T-helper 1 cell treated with Interleukin-12 subunit alpha and Interleukin-12 subunit beta and Interleukin-4 antibody, amounts not matched to agents 30 μg/mL and 1 μg/mL, for 36 hours (primary cell): ENCODE results near the gene KRT6B.

Experiments used
- H3K27ac Mint-ChIP-seq: one replicate; pipeline ENCODE4 v1.8.0; 2021; ENCODE audit warnings: mild to moderate bottlenecking, mixed read lengths
- H3K27me3 Mint-ChIP-seq: one replicate; pipeline ENCODE4 v1.8.0; 2021; ENCODE audit warnings: low read depth, mixed read lengths
- H3K36me3 Mint-ChIP-seq: one replicate; pipeline ENCODE4 v1.8.0; 2021; ENCODE audit warnings: low read depth, mixed read lengths
- H3K4me1 Mint-ChIP-seq: one replicate; pipeline ENCODE4 v1.8.0; 2021; ENCODE audit warnings: low read depth, mixed read lengths
- H3K4me3 Mint-ChIP-seq: one replicate; pipeline ENCODE4 v1.8.0; 2021; ENCODE audit warnings: mild to moderate bottlenecking, moderate library complexity, mixed read lengths
- H3K9me3 Mint-ChIP-seq: one replicate; pipeline ENCODE4 v1.8.0; 2021; ENCODE audit warnings: mixed read lengths

The KRT6B gene

DNA sequence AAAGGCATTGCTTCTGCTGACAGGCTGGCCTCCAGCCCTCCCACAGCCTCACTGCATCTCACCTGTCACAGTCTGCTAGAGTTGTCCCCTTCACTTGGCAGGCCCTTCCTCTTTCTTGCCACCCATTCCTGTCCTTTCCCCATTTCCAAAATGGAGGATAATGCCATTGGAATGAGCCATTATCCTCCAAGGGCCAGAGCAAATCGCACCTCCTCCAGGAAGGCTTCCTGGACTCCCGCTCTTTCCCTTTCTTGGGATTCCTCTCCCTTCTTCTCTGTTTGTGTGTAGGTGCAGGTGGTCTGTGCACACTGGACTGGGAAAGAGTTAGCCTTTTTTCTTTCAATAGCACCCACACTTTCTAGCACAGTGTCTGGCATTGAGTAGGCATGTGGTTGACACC, 49.6 kb downstream of the KRT6B start:
- no peak overlapping the region for H3K27ac Mint-ChIP-seq
- peaks cover 5% of the 10 kb centered on the region for H3K27me3 Mint-ChIP-seq
- H3K9me3 Mint-ChIP-seq = no peaks in the 10 kb centered on the region
- no peaks in the 10 kb centered on the region for H3K4me1 Mint-ChIP-seq
- no peak overlapping the region for H3K4me3 Mint-ChIP-seq
- H3K36me3 Mint-ChIP-seq = no peaks in the 10 kb centered on the region

DNA sequence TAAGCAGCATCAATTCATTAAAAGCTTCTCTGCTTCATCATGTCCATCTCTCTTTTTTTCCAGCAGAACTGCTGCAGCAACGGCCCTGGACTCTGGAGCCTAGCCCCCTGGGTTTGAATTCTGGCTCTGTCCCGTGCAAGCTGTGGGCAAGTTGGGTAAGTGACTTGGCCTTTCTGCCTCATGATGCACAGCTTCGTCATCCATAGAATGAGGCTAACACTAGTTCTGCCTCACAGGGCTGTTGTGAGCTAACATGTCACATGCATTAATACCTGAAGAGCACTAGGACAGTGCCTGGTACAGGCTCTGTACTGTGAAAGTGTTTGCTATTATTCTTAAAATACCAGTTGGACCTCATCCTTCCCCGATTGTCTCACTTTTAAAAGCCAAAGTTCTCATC, 50.0 kb downstream of the KRT6B start:
- Mint-ChIP-seq H3K36me3 (no peaks in the 10 kb centered on the region), H3K27ac (no peak overlapping the region), H3K9me3 (no peaks in the 10 kb centered on the region), H3K27me3 (peaks cover 9% of the 10 kb centered on the region), H3K4me3 (no peak overlapping the region), H3K4me1 (no peaks in the 10 kb centered on the region)

GRCh38 chr12:52401526-52401925, 50.4 kb downstream of the KRT6B start:
- H3K4me1 Mint-ChIP-seq = no peaks in the 10 kb centered on the region
- H3K27me3 Mint-ChIP-seq = peaks cover 10% of the 10 kb centered on the region
- H3K27ac Mint-ChIP-seq = no peak overlapping the region
- no peaks in the 10 kb centered on the region for H3K36me3 Mint-ChIP-seq
- H3K4me3 Mint-ChIP-seq = no peak overlapping the region
- H3K9me3 Mint-ChIP-seq = no peaks in the 10 kb centered on the region

DNA sequence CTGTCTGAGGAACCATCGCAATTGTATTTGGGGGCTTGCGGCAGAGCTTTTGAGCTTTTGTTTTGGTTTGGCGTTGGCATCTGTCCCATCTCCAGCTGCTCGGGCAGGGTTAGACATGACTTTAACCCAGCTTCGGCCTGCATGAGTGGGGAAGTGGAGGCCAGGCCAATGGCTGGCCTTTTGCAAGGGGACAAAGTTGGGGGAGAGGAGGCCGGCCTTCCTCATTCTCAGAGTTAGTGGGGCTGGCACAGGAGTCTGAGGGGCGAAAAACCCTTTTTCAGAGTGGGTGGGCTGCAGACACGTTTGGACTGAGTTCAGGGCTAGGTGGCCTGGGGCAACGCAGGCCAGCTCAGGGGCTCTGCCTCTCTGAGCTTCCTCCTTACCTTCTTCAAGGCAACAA, 51.0 kb downstream of the KRT6B start:
- Mint-ChIP-seq H3K27me3 (peaks cover 10% of the 10 kb centered on the region), H3K4me3 (no peak overlapping the region), H3K36me3 (no peaks in the 10 kb centered on the region), H3K4me1 (no peaks in the 10 kb centered on the region), H3K27ac (no peak overlapping the region), H3K9me3 (no peaks in the 10 kb centered on the region)

GRCh38 chr12:52399756-52400155, 52.2 kb downstream of the KRT6B start:
- Mint-ChIP-seq H3K9me3 (no peaks in the 10 kb centered on the region), H3K4me1 (no peaks in the 10 kb centered on the region), H3K27ac (no peak overlapping the region), H3K36me3 (no peaks in the 10 kb centered on the region), H3K4me3 (no peak overlapping the region), H3K27me3 (peaks cover 10% of the 10 kb centered on the region)

- Mint-ChIP-seq H3K4me1 (no peaks in the 10 kb centered on the region), H3K4me3 (no peak overlapping the region), H3K9me3 (no peaks in the 10 kb centered on the region), H3K36me3 (no peaks in the 10 kb centered on the region), H3K27ac (no peak overlapping the region), H3K27me3 (peaks cover 10% of the 10 kb centered on the region)
Measured at GRCh38 chr12:52398176-52398575, 53.8 kb downstream of the KRT6B start.

- no peak overlapping the region for H3K27ac Mint-ChIP-seq
- H3K9me3 Mint-ChIP-seq = no peaks in the 10 kb centered on the region
- no peaks in the 10 kb centered on the region for H3K36me3 Mint-ChIP-seq
- H3K4me1 Mint-ChIP-seq = no peaks in the 10 kb centered on the region
- no peak overlapping the region for H3K4me3 Mint-ChIP-seq
- H3K27me3 Mint-ChIP-seq = peaks cover 10% of the 10 kb centered on the region
Measured at GRCh38 chr12:52396656-52397055, 55.3 kb downstream of the KRT6B start.
